ENCODE data around the gene CBLC.
"Not testable (repeated sequence)": the region's sequence is repeated elsewhere in the genome, so short reads cannot be mapped to it uniquely, and the experiment has no call there.

Gene CBLC

DNA sequence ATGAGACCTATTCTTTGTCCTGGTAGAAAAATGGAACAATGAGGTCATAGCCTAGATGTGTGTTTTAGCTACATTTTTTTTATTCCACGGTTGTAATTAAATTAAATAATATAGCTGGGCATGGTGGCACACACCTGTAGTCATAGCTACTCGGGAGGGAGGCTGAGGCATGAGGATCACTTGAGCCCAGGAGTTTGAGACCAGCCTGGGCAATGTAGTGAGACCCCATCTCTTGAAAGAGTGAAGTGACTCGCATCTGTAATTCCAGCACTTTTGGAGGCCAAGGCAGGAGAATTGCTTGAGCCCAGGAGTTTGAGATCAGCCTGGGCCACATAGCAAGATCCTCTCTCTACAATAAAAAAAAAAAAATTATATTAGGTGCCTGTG, 11.7 kb upstream of the CBLC start:
- no peak for DNase-seq

DNA sequence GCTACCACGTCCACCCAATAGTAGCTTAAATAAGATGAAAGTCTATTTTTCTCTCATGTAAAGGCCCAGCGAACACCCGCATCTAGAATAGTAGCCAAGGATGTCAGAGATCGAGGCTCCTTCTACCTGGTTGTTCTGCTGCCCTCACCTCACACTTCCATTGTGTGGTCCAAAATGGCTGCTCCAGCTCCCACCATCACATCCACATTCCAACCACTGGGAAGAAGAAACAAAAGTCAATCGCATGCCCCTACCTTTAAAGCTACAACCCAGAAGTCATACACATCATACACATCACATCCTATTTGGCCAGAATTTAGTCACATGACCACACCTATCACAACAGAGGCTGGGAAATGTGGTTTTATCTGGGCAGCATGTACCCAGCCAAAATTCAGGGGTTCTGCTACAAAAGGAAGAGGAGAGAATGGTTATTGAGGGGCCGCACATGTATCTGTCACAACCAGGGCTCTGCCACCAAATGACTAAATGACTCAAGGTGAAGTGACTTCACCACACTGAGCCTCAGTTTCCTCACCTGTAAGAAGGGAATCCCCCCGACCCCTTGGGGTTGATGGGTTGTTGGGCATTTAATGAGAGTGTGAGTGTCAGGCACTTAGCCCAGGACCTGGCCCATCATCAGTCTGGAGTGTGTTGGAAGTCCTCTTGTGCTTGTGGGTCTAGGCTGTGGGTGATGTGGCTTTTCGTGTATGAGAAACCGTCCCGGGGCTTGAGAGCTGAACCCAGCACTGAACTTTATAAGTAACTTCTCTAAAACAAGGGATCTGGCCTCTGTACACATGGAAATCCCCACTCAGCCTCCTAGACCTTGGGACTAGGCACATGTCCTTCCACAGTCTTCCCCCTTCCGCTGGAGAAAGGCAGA, 10.2 kb upstream of the CBLC start:
- DNase-seq, result no peak

DNA sequence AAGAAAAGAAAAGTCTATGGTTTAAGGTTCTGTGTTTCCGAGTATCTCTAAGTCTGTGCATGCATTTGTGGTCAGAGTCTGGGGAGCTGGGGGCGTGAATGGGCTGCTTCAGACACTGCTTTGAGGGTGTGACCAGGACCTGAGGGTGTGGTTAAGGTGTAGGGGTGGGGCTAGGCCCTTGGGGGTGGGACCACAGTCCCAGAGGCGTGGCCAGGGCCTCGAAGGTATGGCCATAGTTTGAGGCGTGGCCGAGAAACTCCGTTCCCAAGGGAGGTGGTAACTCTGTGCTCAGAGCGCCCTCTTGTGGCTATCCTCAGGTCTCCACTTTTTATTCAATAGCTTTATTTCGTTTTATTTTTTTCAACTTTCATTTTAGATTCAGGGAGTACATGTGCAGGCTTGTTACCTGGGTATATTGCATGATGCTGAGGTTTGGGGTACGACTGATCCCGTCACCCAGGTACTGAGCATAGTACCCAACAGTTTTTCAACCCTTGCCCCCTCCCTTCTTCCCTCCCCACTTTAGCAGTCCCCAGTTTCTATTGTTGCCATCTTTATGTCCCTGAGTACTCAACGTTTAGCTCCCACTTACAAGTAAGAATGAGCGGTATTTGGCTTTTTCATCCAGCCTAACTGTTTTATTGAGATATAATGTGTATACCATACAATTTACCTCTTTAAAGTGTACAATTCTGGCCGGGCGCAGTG, 7.0 kb upstream of the CBLC start:
- DNase-seq, result peak; percentile 95

DNA sequence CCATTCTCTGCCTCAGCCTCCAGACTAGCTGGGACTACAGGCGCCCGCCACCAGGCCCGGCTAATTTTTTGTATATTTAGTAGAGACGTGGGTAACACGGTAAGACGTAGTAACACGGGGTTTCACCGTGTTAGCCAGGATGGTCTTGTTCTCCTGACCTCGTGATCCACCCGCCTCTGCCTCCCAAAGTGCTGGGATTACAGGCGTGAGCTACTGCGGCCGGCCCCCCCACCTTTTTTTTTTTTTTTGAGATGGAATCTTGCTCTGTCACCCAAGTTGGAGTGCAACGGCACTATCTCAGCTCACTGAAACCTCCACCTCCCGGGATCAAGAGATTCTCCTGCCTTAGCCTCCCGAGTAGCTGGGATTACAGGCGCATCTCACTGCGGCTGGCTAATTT, 5.5 kb upstream of the CBLC start:
- DNase-seq, result not testable (repeated sequence)

DNA sequence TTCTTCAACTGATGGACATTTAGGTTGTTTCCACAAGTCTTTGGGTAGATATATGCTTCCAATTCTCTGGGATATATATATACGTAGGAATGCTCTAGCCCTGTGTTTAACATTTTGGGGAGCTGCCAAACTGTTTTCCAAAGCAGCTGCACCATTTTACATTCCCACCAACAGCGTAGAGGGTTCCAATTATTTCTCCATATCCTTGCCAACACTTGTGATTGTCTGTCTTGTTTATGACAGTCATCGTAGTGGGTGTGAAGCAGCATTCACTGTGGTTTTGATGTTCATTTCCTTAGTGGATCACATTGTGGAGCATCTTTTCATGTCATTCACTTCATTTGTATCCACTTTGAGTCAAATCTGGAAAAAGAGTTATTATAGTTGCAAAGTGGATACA, 4.7 kb upstream of the CBLC start:
- no peak for DNase-seq

DNA sequence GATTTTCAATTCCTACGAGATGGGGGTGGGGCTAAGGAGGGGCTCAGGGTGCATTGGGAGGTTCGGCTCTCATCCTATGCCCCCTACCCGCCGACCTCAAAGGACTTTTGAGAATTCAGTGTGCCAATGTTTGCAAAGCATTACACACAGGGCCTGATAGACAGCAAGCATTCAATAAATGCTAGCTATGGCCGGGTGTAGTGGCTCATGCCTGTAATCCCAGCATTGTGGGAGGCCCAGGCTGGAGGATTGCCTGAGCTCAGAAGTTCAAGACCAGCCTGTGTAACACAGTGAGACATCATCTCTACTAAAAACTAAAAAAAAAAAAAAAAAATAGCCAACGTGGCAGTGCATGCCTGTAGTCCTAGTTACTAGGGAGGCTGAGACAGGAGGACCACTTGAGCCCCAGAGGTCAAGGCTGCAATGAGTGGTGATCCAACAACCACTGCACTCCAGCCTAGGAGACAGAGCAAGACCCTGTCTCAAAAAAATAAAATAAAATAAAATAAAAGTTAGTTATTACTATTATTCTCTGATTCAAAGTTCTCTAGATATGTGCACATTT, 1.9 kb upstream of the CBLC start:
- no peak for DNase-seq

DNA sequence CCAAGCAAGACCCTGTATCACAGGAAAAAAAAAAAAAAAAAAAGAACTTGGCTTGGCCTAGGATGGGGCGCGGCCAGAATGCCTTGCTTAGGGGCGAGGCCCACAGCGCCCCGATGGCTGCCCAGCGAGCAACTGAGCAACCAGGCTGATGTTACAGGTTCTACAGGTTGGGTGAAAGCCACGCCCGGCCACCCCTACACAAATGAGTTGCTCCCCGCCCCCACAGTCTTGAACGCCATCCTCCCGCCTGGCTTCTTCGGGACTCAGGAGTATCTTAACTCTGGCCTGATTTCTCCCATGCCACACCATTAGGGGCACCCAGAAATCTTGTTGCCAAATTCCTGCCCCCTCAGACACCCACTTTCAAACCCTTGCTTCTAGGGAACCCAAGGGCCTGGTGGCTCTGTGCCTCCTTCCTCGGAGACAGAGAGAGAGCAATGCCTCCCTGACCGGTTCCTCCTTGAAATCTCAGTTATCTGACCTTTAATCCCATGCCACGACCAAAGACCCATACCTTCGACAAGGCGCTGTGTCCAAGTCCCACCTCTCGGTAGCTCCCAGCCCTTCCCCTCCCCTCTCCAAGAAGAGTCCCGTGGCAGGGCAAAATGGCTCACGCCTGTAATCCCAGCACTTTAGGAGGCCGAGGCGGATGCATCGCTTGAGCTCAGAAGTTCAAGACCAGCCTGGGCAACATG, 1.1 kb upstream of the CBLC start:
- no peak for DNase-seq

DNA sequence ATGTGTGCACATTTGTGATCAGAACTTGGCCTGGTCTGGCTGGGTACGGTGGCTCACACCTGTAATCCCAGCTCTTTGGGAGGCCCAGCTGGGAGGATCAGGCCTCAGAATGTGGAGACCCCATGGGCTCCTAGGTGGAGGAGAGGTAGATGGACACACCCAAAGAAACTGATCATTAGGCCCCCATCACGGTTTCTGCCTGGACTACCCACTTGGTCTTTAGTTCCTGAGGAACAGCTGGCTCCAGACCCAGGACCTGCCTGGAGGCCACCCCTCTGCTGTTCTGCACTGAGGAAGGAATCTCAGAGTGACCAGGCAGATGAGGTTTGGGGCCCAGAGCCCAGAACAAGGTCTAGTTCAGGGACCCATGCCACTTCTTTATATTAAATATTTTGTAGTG, 1.5 kb downstream of the CBLC start:
- DNase-seq, result no peak

DNA sequence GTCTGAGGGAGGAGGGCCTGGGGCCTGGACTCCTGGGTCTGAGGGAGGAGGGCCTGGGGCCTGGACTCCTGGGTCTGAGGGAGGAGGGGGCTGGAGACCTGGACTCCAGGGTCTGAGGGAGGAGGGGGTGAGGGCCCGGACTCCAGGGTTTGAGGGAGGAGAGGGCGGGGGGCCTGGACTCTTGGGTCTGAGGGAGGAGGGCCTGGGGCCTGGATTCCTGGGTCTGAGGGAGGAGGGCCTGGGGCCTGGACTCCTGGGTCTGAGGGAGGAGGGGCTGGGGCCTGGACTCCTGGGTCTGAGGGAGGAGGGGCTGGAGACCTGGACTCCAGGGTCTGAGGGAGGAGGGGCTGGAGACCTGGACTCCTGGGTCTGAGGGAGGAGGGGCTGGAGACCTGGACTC, 4.0 kb downstream of the CBLC start:
- not testable (repeated sequence) for DNase-seq

DNA sequence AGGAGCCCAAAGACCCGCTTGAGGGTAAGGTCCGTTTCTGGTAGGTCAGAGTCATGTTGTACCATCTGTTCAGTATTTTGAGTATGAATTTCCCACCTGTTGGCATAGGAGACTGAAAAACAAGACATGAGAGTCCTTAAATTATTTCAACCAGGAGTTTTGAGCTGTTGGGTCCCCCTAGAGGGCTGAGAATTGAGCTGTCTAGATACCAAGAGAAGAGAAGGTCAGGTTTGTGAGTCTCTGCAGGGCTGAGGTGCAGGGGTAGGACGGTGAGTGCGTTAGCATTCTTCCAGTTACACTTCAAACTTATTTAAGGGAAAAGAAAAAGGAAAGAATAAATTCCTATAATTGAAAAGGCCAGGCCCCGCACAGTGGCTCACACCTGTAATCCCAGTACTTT, 5.0 kb downstream of the CBLC start:
- no peak for DNase-seq

DNA sequence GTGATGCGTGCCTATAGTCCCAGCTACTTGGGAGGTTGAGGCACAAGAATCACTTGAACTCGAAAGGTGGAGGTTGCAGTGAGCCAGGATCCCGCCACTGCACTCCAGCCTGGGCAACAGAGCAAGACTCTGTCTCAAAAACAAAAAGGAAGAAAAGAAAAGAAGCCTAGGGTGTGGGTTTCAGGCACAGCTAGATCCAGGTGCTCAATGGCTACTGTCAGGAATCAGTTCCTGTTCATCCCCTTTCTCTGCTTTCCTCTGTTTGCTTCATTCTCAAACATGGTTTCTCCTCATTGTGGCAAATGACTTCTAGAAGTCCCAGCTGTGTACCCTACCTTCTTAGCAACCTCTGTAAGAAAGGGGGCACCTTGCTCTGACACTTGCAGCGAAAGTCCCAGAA, 5.9 kb downstream of the CBLC start:
- no peak for DNase-seq

DNA sequence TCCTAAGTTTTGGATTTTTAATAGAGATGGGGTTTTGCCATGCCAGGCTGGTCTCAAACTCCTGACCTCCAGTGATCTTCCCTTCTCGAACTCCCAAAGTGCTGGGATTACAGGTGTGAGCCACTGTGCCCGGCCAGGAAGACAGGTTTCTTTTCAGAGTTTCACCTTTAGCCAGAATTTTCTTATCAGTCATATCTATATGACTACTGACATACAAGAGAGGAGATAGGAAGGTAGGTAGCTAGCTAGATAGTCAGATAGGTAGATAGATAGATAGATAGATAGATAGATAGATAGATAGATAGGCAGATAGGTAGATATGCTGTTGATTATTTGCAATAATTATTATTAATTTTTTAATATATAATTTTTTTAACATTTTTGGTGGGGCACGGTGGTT, 7.6 kb downstream of the CBLC start:
- DNase-seq, result no peak

DNA sequence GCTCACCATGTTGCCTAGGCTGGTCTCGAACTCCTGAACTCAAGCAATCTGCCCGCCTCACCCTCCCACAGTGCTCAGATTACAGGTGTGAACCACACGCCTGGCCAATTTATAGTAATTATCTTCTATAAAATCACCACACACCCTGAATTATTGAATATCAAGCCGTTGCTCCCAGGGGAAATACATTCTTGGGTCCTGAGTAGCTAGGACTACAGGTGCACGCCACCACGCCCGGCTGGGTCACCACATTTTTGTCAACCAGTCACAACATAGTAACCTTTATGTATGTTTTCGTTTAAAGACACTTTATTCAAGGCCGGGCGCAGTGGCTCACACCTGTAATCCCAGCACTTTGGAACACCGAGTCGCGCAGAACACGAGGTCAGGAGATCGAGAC, 8.3 kb downstream of the CBLC start:
- DNase-seq, result no peak

DNA sequence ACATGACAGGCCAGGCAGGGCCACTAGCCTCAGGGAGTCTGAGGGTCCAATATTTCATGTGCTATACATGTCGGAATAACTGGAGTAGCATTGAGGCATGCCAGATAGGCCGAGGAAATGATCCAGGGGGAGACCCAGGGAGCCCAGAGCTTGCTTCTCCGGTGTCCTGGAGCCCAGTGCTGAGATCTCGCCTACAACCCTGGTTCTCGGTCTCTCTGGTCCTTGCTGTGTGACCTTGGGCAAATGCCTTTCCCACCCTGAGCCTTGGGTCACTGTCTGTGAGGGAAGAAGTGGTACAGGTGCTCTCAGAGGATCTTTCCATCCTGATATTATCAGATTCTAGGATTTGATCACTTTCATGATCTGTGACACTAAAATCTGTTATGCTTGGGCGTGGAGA, 11.3 kb downstream of the CBLC start:
- DNase-seq, result no peak

DNA sequence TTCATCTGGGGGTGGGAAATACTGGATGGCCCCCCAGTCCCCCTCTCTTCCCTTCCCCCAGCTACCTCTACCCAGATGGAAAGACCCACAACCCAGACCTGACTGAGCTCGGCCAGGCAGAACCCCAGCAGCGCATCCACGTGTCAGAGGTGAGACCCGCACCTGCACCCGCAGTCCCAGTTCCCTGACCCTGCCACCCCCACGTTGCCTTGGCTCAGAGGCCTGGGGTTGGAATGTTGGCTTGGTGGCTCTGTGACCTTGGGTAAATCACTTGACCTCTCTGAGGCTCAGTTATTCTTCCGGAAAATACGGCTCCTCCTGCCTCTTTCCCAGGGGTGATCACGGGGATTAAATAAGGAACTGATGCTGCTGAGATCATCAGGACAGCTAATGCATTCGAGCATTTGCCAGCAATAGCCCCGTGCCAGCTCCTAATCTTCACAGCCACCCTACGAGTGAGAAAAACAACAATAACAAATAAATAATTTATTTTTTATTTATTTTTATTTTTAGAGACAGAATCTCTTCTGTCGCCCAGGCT, 12.3 kb downstream of the CBLC start:
- DNase-seq, result no peak

DNA sequence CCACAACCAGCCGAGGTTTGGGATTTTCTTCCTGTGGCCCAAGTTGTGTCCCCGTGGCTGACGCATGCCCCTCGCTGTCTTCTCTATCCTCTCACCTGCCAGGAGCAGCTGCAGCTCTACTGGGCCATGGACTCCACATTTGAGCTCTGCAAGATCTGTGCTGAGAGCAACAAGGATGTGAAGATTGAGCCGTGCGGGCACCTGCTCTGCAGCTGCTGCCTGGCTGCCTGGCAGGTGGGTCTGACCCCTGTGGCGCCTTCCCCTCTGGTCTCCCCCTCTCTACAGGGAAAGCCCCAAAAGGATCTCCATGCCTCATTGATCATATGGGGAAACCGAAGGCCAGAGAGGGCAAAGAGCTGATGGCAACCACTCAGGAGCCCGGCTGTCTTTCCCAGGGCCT, 14.6 kb downstream of the CBLC start:
- DNase-seq, result no peak

DNA sequence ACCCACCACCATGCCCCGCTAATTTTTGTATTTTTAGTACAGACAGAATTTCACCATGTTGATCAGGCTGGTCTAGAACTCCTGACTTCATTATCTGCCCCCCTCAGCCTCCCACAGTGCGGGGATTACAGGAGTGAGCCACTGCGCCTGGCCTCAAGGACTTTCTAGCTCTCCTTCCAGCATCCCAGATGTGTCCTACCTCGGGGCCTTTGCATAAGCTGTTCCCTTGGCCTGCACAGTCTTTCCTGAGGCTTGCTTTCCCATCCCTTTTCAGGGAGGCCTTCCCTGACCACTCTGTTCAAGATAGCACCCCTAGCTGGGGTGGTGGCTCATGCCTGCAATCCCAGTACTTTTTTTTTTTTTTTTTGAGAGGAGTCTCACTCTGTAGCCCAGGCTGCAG, 16.9 kb downstream of the CBLC start:
- no peak for DNase-seq

DNA sequence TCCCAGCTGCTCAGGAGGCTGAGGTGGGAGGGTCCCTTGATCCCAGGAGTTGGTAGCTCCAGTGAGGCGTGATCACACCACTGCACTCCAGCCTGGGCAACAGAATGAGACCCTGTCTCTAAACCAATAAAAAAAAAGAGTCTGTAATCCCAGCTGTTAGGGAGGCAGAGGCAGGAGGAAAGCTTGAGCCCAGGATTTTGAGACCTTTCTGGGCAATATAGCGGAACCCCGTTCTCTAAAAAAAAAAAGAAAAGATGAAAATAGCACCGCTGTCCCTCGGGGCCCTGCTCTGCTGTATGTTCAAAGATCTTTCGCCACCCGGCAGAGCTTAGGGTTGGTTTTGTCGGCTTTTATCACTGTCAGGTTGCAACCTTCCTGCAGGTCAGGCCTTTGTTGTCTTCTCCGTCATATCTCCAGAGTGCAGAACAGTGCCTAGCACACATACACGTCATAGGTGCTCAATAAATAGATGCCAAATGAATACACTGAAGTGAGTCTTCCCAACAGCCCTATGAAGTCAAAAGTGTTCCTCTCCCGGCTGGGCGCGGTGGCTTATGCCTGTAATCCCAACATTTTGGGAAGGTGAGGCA, 17.8 kb downstream of the CBLC start:
- no peak for DNase-seq

DNA sequence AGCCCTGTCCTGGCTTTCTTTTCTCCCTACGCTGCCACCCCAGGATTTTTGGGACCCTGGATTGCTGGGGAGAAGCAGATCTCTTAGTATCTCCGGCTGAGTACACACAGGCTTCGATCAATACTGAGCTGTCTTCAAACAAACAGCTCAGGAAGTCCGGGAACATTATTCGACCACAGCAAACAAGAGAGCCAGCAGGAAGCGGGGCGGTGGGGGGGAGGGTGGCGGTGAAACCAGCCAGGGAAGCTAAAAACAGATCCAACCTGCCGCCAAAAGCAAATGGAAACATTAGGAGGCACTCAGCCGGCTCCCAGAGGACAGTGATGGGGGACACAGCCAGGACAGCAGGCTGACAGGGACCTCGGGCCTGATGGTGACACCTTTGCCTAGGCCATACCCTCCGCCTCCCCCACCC, 19.0 kb downstream of the CBLC start:
- peak; percentile 55 for DNase-seq

DNA sequence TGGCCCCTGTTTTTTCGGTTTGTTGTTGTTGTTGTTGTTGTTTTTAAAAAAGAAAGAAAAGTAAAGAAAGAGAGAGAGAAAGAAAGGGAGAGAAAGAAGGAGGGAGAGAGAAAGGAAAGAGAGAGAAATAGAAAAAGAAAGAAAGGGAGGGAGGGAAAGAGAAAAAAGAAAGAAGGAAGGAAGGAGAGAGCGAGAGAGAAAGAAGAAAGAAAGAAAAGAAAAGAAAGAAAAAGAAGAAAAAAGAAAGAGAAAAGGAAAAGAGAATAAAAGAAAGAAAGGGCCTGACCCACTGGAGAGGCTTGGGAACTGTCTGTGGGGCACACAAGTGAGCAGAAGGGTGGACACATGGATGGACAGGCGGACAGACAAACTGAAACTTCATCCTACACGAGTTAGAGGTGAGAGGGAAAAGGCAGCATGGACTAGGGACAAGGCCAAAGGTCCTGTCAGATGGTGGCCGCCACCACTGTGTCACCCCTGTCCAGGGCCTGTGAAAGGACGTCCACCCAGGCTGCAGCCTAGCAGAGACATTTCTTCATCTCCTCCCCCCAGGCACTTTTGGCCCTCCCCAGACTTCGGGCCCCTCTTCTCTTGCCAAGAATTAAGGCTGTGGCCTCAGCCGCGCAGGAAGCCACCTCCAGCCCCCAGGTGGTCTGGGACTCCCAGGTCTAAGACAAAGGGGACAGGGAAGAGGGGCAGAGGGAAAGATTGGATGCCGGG, 22.1 kb downstream of the CBLC start:
- DNase-seq, result no peak

DNA sequence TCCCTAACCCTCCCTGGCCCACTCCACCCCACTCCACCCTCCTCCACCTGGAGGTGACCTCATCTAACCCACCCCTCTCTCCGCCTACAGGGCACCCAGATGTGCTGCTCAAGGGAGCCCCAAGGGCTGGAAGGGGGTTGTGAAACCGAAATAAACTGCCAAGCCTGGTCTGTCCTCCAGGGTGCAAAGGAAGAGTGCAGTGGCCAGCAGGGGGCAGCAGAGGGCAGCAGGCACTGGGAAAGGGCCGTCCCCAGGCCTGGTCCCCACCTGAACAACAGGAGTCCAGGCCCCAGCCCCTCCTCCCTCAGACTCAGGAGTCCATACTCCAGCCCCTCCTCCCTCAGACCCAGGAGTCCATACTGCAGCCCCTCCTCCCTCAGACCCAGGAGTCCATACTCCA, 22.8 kb downstream of the CBLC start:
- DNase-seq, result peak; percentile 60
